ENCODE results near the gene DEXI. TPM values are rescaled to one million over a fixed set of nuclear protein-coding genes. Genes with fewer than 3 reads are reported as not detected.

Gene DEXI
- total and polyA plus RNA-seq, 7 experiments from 2014 or later: 13.2 to 83.5 (median 38.0) TPM

- Histone ChIP-seq H3K9me3 (ENCODE audit: control insufficient read depth in 2 of 3, low read length in 3 of 3) (no peaks in the 10 kb centered on the region), H3K4me3 (ENCODE audit: low read length) (no peak overlapping the region), H3K27ac (ENCODE audit: low read depth, low read length) (peak overlapping the region; percentile 52), H3K36me3 (ENCODE audit: control insufficient read depth in 2 of 3, insufficient read depth in 3 of 3, low read length in 3 of 3) (peaks cover 0 to 10% (median 0%) of the 10 kb centered on the region in 3 experiments), H3K4me1 (ENCODE audit: control insufficient read depth in 2 of 2, insufficient read depth in 2 of 2, low read length in 2 of 2) (peaks cover 15 to 40% of the 10 kb centered on the region in 2 donors), H3K27me3 (ENCODE audit: control insufficient read depth in 2 of 2, insufficient read depth in 2 of 2, low read length in 2 of 2) (no peaks in the 10 kb centered on the region)
- no peaks in the 10 kb centered on the region for H3K27me3 Mint-ChIP-seq
- peak overlapping the region; percentile 45 to 90 (median 76) for H3K27ac Mint-ChIP-seq
- ChIA-PET POLR2A (interaction anchor here (0.8 to 1.8 kb wide), 7 partner anchors 11 to 923 kb away, joined by 3 to 5 read pairs (median 3); partner anchors contain the start of gene SOCS1), CTCF (interaction anchor here (0.6 to 4.4 kb wide), 7 partner anchors 8 to 428 kb away, joined by 3 to 17 read pairs (median 3); no protein-coding TSS in a partner anchor)
- peaks cover 31 to 78% (median 64%) of the 10 kb centered on the region in 7 donors for H3K4me1 Mint-ChIP-seq
- H3K36me3 Mint-ChIP-seq: no peaks in the 10 kb centered on the region
- ATAC-seq: peak; percentile 83
- peak overlapping the region in 9 of 10 donors; percentile 41 to 73 (median 60) for H3K4me3 Mint-ChIP-seq
- peak in 7 of 9 donors; percentile 41 to 69 (median 64) for DNase-seq
- H3K9me3 Mint-ChIP-seq: no peaks in the 10 kb centered on the region
- intact Hi-C loops (cut with micrococcal nuclease): loop anchor here (10.0 kb wide), 2 partner anchors 635 to 1025 kb away; partner anchors contain the start of genes LITAF (in 1 of the 2) and SNX29 (in 1 of the 2)
These were observed 7.2 kb upstream of the DEXI start for GRCh38 chr16:10949424-10949970.

- POLR2A ChIA-PET: no interaction called here
- no peaks in the 10 kb centered on the region for H3K27me3 ChIP-seq (ENCODE audit: control insufficient read depth in 2 of 2, insufficient read depth in 2 of 2, low read length in 2 of 2)
- no peaks in the 10 kb centered on the region for H3K36me3 Mint-ChIP-seq
- peak overlapping the region in 4 of 9 donors; percentile 45 to 78 (median 58) for H3K27ac Mint-ChIP-seq
- CTCF ChIA-PET: interaction anchor here (1.5 kb wide), 1 partner anchor 407 kb away, joined by 3 read pairs; no protein-coding TSS in a partner anchor
- DNase-seq (no peak), ATAC-seq (no peak)
- H3K27ac ChIP-seq (ENCODE audit: low read depth, low read length): no peak overlapping the region
- intact Hi-C loops (cut with micrococcal nuclease): loop anchor here (10.0 kb wide), 2 partner anchors 638 to 1028 kb away; partner anchors contain the start of genes LITAF (in 1 of the 2) and SNX29 (in 1 of the 2)
- no peaks in the 10 kb centered on the region for H3K9me3 ChIP-seq (ENCODE audit: control insufficient read depth in 2 of 3, low read length in 3 of 3)
- peaks cover 15 to 46% of the 10 kb centered on the region in 2 donors for H3K4me1 ChIP-seq (ENCODE audit: control insufficient read depth in 2 of 2, insufficient read depth in 2 of 2, low read length in 2 of 2)
- H3K27me3 Mint-ChIP-seq: no peaks in the 10 kb centered on the region
- H3K36me3 ChIP-seq (ENCODE audit: control insufficient read depth in 2 of 3, insufficient read depth in 3 of 3, low read length in 3 of 3): peaks cover 0 to 12% (median 0%) of the 10 kb centered on the region in 3 experiments
- H3K4me1 Mint-ChIP-seq: peaks cover 33 to 80% (median 68%) of the 10 kb centered on the region in 7 donors
- H3K4me3 Mint-ChIP-seq: peak overlapping the region in 5 of 10 donors; percentile 36 to 88 (median 53)
- no peaks in the 10 kb centered on the region for H3K9me3 Mint-ChIP-seq
- H3K4me3 ChIP-seq (ENCODE audit: low read length): no peak overlapping the region
These were observed 5.0 kb upstream of the DEXI start for GRCh38 chr16:10947211-10947787.

GRCh38 chr16:10946308-10946707 lies 4.0 kb upstream of the DEXI start:
- ATAC-seq (no peak), DNase-seq (no peak)
- Histone ChIP-seq H3K9me3 (ENCODE audit: control insufficient read depth in 2 of 3, low read length in 3 of 3) (no peaks in the 10 kb centered on the region), H3K36me3 (ENCODE audit: control insufficient read depth in 2 of 3, insufficient read depth in 3 of 3, low read length in 3 of 3) (peaks cover 0 to 12% (median 0%) of the 10 kb centered on the region in 3 experiments), H3K27ac (ENCODE audit: low read depth, low read length) (no peak overlapping the region), H3K4me1 (ENCODE audit: control insufficient read depth in 2 of 2, insufficient read depth in 2 of 2, low read length in 2 of 2) (peaks cover 15 to 46% of the 10 kb centered on the region in 2 donors), H3K4me3 (ENCODE audit: low read length) (no peak overlapping the region), H3K27me3 (ENCODE audit: control insufficient read depth in 2 of 2, insufficient read depth in 2 of 2, low read length in 2 of 2) (no peaks in the 10 kb centered on the region)
- peak overlapping the region; percentile 56 to 95 (median 90) for H3K4me3 Mint-ChIP-seq
- H3K27ac Mint-ChIP-seq: peak overlapping the region in 7 of 9 donors; percentile 1 to 84 (median 41)
- peaks cover 32 to 81% (median 68%) of the 10 kb centered on the region in 7 donors for H3K4me1 Mint-ChIP-seq
- intact Hi-C loops (cut with micrococcal nuclease): loop anchor here (10.0 kb wide), 2 partner anchors 638 to 1028 kb away; partner anchors contain the start of genes LITAF (in 1 of the 2) and SNX29 (in 1 of the 2)
- no peaks in the 10 kb centered on the region for H3K36me3 Mint-ChIP-seq
- no peaks in the 10 kb centered on the region for H3K9me3 Mint-ChIP-seq
- no peaks in the 10 kb centered on the region for H3K27me3 Mint-ChIP-seq
- ChIA-PET POLR2A (no interaction called here), CTCF (no interaction called here)

- POLR2A ChIA-PET: interaction anchor here (0.6 to 2.4 kb wide), 10 partner anchors 11 to 1854 kb away, joined by 3 to 9 read pairs (median 4); partner anchors contain the start of genes HAPSTR1 and SOCS1
- peaks cover 0 to 5% (median 0%) of the 10 kb centered on the region in 3 experiments for H3K36me3 ChIP-seq (ENCODE audit: control insufficient read depth in 2 of 3, insufficient read depth in 3 of 3, low read length in 3 of 3)
- no peaks in the 10 kb centered on the region for H3K27me3 ChIP-seq (ENCODE audit: control insufficient read depth in 2 of 2, insufficient read depth in 2 of 2, low read length in 2 of 2)
- H3K4me1 ChIP-seq (ENCODE audit: control insufficient read depth in 2 of 2, insufficient read depth in 2 of 2, low read length in 2 of 2): peaks cover 26 to 51% of the 10 kb centered on the region in 2 donors
- peak overlapping the region; percentile 41 to 92 (median 80) for H3K27ac Mint-ChIP-seq
- DNase-seq: peak in 1 of 9 donors; percentile 13
- no peaks in the 10 kb centered on the region for H3K9me3 Mint-ChIP-seq
- peaks cover 0 to 4% (median 0%) of the 10 kb centered on the region in 5 donors for H3K36me3 Mint-ChIP-seq
- peak overlapping the region; percentile 83 to 95 (median 92) for H3K4me3 Mint-ChIP-seq
- peak overlapping the region; percentile 82 for H3K4me3 ChIP-seq (ENCODE audit: low read length)
- no peaks in the 10 kb centered on the region for H3K27me3 Mint-ChIP-seq
- H3K27ac ChIP-seq (ENCODE audit: low read depth, low read length): peak overlapping the region; percentile 88
- CTCF ChIA-PET: interaction anchor here (0.7 kb wide), 1 partner anchor 9 kb away, joined by 5 read pairs; no protein-coding TSS in a partner anchor
- ATAC-seq: no peak
- intact Hi-C loops (cut with micrococcal nuclease): loop anchor here (2.0 to 10.0 kb wide), 3 partner anchors 640 to 1030 kb away; partner anchors contain the start of genes LITAF (in 1 of the 2), SNX29 (in 1 of the 2) and TXNDC11 (in 1 of the 2)
- H3K4me1 Mint-ChIP-seq: peaks cover 41 to 85% (median 68%) of the 10 kb centered on the region in 7 donors
- no peaks in the 10 kb centered on the region for H3K9me3 ChIP-seq (ENCODE audit: control insufficient read depth in 2 of 3, low read length in 3 of 3)
These were observed 3.0 kb upstream of the DEXI start for GRCh38 chr16:10945065-10945787.

GRCh38 chr16:10944249-10945064 lies 2.2 kb upstream of the DEXI start, which contains the start of gene CLEC16A:
CLEC16A (plus strand) TSS chr16:10944564; CDS start chr16:10944718, 154 bp downstream.
- Histone ChIP-seq H3K27ac (ENCODE audit: low read depth, low read length) (peak within 1 kb of the TSS; percentile 88), H3K36me3 (ENCODE audit: control insufficient read depth in 2 of 3, insufficient read depth in 3 of 3, low read length in 3 of 3) (peaks cover 0 to 5% (median 0%) of the 10 kb centered on the region in 3 experiments), H3K4me3 (ENCODE audit: low read length) (peak within 1 kb of the TSS; percentile 82), H3K27me3 (ENCODE audit: control insufficient read depth in 2 of 2, insufficient read depth in 2 of 2, low read length in 2 of 2) (no peaks in the 10 kb centered on the region), H3K9me3 (ENCODE audit: control insufficient read depth in 2 of 3, low read length in 3 of 3) (no peaks in the 10 kb centered on the region), H3K4me1 (ENCODE audit: control insufficient read depth in 2 of 2, insufficient read depth in 2 of 2, low read length in 2 of 2) (peaks cover 34 to 53% of the 10 kb centered on the region in 2 donors)
- DNase-seq (peak; percentile 92 to 97 (median 94)), ATAC-seq (peak; percentile 86)
- intact Hi-C loops (cut with micrococcal nuclease): loop anchor here (1.0 to 10.0 kb wide), 15 partner anchors 20 to 1982 kb away; partner anchors contain the start of genes TXNDC11 (in 2 of the 2), ZC3H7A (in 2 of the 2), ATF7IP2 (in 1 of the 2) and CPPED1 (in 1 of the 2)
- POLR2A ChIA-PET: interaction anchor here (0.5 to 2.4 kb wide), 13 partner anchors 11 to 1853 kb away, joined by 3 to 9 read pairs (median 3); partner anchors contain the start of genes HAPSTR1 and SOCS1
- Mint-ChIP-seq H3K4me1 (peaks cover 43 to 85% (median 70%) of the 10 kb centered on the region in 7 donors), H3K27me3 (no peaks in the 10 kb centered on the region), H3K27ac (peak within 1 kb of the TSS; percentile 41 to 92 (median 81)), H3K4me3 (peak within 1 kb of the TSS; percentile 83 to 96 (median 92)), H3K9me3 (no peaks in the 10 kb centered on the region), H3K36me3 (peaks cover 0 to 8% (median 0%) of the 10 kb centered on the region in 5 donors)
- CTCF ChIA-PET: no interaction called here

Measured in naive thymus-derived CD4-positive, alpha-beta T cell (primary cell).